Stimulated activated CD8-positive, alpha-beta memory T cell treated with anti-CD3 and anti-CD28 coated beads, Interleukin-15, amount 100 ng/mL, for 24 hours (primary cell): ENCODE measurements around the gene AGTRAP.

ENCODE experiments used
- DNase-seq: peaks from one replicate; pipeline ENCODE4 v3.0.0-alpha.2; 2020; ENCODE audit warnings: low read depth

Gene AGTRAP

DNA sequence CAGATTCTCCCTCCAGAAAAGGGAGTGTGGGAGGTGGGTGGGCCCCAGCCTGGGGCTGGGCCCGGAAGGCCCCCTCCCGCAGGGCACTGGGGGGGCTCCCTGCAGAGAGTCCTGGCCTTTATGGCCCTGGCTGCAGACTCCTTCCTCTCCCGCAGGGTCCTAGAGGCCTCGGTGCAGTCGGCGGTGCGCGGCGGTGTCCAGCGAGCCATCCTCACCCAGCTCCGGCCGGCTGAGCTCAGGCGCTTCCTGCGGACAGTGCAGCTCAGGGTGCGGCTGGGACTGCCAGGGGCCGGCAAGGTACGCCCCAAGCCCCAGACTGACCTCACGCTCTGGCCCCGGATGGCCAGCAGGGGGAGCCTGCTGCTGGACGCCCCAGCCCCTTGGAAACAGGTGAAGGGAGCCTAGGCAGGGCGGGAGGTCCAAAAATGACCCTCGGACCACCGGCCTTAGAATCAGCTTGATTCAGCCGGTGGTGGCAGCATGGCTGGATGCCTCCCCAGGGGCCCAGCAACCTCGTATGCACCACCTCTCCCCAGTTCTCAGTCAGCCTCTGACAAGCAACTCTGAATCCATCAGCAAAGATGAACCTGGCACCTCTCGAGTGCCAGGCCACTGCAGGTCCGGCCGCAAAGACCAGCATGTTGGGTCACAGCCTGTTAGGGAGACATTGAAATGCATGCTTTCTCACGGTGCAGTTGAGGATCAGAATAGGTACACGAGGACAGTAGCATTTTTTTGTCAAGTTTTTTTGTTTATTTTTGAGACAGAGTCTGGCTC, 49.2 kb downstream of the AGTRAP start:
- no peak for DNase-seq

DNA sequence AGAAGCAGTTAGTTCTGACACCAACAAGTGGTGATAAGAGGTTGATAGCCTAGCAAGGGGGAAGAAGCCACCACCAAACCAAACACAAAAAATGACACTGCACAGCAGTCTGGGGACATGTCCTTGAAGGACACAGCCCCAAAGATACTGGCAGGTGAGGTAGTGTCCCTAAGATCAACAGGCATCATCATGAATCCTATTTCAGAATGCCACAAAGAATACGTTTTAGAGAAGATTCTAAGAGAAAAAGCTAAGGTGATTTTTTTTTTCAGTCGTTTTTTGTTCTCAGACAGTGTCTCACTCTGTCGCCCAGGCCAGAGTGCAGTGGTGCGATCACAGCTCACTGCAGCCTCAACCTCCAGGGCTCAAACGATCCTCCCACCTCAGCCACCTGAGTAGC, 50.2 kb downstream of the AGTRAP start:
- no peak for DNase-seq

DNA sequence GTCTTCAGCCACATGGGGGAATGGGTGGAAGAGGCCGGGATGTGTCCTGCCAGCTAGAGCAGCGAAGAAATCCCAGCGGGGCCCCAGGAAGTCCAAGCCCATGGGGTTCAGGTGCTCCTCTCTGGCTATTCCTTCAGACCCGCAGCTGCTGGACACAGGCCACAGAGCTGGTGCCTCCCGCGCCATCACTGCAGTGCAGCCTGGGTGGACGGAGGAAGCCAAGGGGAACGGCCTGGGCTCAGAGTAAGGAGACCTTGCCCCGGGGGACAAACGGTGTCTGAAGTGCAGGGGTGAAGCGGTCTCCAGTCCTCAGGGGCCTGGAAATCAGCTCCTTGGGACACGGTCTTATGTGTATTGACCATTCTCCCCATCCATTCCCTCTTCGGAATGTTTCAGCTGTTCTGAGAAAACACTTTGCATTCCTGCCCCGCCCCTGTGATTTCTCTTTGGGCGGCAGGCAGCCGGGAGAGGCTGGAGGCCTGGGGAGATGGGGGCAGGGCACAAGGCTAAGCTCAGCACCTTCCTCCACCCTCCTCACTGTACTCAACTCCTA, 51.4 kb downstream of the AGTRAP start:
- DNase-seq = no peak

DNA sequence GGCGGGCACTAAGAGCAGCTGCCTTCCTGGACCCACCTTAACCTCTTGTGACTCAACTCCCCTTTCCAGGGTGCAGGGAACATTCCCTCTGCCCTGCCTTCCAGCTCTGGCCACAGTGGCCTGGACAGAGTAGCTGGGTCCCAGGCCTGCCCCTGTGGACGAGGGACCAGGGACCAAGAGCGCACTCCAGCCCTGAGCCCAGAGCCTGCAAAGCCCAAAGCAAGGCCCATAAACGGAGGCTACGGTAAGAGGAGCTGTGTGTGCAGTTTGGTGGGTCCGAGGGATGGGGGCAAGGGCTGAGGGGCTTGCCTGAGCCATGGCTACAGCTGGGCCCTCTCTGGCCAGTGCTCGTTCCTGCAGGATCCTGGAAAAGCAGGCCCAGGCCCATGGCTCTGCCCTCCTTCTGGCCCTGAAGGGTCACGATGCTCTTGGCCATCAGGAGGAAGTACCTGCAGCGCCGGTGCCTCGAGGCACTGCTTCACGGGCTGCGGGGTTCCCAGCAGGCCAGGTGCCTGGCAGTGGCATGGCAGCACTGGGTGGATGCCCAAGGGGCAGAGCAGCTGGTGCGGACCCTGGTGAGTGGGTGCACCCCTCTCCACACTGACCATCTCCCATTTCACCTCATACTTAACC, 52.0 kb downstream of the AGTRAP start:
- DNase-seq = no peak

DNA sequence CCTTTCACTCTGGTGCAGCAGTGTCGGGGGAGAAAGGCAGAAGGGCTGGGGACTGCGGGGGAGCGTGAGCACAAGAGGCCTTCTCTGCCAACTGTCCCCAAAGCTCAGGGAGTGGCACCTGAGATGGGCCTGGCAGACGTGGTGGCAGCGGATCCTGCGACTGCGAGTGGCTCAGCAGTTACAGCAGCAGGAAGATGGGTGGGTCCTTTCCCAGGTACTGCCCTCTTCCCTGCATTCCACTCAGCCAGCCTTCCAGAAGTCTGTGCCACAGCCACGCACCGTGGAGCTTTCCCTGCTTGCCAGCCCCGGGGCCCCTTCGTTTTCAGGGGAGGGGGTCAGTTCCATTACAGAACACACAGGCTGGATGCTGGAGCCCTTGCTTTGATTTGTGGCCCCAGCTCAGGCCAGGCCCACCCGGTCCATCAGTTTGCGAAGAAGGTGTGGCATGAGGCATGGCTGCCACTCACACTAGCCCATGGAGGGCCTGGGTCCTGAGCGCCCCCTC, 52.7 kb downstream of the AGTRAP start:
- DNase-seq = no peak

DNA sequence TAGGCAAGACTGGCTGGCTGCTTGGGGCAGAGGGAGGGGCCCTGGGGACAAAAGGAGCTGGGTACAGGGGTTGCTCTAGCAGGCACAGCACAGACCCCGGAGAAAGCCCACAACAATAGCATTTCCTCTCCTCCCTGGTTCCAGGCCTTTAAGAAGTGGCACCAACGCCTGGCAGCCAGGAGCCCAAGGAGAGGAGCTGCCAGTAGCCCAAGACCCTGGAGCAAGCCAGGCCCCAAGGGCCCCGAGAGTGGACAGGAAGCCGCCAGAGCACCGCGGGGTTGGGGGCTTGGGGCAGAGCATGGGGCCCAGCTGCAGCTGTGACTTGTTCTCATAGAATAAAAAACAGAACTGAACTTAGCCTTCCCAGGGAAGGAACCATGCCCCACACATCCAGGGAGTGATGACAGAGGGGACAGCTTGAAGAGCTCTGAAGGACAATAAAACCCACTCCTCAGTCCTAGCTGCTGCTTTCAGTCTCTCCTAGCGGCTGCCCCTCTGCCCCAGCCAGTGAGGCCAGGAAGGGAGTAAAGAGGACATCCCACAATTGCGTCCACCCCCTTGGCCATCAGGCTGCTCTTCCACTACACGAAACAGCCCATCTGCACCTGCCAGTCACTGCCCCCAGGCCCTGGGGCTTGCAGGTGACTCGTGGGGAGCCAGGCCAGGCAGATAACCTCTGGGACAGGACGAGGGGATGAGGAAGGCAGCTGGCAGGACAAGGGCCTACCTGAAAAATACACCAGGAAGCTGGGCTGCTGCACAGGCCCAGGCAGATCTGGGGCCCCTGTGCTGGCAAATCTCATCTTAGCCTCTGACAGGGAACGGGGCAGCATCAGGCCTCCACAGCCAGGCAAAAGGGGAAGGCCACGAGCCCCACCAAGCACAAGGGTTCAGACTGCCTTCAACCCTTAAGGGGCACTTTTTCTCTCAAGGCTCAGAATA, 53.5 kb downstream of the AGTRAP start:
- DNase-seq = no peak

DNA sequence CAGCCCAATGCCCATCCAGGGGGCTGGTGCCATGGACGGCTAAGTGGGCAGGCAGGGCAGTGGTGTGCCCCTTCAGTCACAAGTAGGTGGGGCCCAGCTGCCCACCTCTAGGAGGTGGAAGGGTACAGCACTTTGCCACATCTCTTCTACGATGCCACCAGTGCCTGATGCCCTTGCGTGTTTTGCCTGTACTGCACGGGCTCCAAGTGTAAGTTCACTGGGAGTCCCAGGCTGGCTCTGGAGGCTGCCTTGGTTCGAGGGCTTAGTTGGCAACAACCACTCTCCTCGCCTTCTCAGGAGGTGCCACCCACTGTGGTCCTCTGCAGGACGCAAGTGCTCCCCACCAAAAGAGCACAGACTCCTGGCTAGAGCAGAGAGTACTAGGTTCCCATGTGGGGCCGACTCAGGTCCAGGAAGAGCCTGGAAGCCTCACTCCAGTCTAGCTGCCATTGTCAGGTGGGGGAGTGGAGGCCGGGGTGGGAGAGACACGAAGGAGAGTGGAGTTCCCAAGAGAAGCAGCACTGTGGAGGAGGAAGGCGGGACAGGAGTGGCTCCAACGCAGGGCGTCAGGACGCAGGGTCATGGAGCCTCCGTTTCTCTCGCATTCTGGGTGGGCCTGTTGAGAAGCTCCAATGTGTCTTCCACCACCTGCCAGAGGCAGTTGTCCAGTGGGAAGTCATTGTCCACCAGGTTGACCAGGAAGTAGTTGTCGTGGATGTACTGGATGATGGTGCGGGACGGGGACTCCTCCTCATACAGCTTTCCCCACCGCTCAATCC, 54.4 kb downstream of the AGTRAP start:
- DNase-seq = no peak

DNA sequence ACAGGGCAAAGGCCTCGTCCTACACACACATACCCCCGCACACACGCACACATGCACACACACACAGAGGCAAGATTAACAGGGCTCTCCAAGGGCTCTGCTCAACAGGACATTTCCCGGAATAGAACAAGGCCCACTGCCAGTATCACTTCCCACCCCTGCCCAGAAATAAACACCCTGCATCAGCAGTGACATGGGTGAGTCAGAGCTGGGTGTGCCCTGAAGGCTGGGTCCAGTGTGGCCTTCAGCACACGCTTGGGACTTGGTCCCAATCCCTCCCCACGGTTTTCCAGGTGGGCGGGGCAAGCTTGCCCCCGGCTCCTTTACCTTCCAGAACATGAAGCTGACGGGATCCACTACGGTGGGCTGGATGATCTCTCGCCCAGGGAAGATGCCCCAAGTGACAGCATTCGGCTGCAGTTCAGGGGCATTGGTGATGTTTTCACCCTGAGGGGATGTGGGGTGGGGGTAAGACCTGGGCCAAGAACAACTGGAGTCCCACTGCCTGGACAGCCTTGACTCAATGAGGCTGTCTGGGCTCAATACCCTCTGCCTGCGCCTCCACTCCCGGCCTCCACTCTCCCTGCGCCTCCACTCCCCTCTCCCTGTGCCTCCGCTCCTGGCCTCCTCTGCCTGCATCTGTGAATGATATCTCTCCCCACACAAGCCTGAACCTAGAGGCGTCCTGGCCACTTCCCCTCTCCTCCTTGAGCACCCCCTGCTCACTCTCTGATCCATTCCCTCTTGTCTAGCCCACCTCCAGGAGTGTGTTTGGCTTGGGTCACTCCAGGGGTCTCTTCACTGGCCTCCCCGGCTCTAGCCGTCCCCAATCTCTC, 55.2 kb downstream of the AGTRAP start:
- no peak for DNase-seq

DNA sequence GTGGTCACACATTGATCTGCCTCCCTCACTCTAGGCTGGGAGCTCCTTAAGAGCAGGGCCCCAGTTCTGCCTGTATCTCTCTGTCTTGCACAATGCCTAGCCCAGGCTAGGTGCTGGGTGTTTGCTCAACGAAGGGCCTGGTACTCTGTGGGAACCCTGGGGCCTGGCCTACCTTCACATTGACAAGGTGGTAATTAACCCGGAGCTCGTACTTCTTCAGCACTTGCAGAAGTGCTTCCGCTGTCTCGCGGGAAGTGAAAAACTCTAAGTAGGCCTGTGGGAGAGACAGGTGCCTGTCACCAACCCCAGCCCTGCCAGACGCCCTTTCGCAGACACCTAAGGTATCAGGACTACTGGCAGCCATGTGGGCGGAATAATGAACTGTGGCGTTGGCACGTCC, 56.2 kb downstream of the AGTRAP start:
- DNase-seq = no peak

DNA sequence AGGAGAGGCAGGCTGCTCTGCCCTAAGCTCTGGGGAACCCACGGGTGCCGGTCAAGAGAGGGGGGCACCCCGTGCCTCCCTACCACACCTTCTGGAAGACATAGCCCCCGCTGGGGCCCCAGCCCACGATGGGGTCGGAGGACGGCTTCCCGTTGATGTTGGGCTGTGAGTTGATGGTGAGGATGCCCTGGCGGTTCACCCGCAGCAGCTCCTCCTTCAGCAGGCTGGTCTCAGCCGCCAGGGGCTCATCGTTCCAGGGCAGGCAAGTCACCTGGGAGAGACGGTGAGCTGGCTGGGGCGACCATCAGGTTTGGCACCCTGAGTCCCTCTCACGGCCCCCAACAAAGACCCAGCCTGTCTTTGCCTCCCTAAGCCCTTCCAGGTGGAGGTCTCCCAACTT, 57.9 kb downstream of the AGTRAP start:
- DNase-seq = no peak

DNA sequence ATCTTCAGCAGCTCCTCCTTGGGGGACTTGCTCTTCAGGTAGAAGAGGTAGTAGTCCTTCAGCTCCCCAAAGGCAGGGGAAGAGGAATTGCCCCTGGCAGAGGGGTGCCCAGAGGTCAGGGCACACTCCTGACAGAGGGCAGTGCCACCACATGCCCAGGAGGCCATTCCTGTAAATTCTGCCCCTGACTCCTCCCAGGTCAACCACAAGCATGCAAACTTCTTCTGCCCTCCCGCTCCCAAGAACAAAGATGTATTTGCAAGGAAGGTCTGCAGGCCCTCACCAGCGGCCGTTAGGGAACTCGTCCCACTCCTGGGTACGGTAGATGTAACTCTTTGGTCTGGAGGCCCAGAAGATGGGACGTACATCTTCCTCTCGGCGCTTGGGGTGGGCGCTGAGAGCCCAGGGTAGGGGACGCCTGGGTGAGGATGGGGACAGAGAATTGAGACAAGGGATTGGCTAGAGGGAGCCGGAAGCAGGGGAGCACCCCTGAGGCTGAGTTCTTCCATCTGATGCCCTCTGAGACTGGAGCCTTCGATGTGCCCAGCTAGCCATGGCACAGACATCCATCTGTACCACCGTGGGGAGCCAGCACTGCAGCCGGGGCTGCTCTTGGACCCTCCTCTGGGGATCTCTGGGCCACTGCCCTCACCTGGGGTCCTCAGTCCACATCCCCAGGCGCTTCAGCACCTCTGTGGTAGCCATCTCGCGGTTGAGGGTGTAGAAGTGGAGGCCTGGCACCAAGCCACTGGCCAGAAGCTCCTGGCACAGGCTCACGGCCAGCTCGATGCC, 58.7 kb downstream of the AGTRAP start:
- DNase-seq = no peak

DNA sequence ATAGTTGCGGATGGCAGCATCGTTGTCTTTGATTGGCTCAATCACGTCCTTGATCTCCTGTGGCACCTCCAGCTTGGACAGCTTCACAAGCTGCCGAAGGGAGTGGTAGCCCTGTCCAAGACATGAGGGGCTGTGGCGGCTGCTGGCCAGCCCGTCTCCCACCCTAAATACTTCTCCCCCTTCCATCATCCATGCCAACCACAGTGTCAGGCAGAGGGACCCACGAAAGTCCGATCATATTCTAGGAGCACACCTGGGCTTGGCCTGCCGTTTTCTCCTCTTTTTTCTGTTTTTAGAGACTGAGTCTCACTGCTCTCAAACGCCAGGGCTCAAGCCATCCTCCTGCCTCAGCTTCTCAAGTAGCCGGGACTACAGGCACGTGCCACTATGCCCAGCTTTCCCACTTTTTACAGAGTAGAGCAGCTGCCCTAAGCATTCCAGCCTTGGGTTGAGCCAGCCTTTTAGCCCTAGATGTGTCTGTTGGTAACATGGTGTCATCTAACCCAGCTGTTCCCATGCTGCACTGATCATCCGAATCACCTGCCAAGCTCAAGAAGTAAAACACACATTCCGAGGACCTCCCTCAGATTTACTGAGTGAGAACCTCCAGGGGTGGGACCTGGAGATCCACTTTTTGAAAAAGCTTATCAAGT, 59.4 kb downstream of the AGTRAP start:
- no peak for DNase-seq

DNA sequence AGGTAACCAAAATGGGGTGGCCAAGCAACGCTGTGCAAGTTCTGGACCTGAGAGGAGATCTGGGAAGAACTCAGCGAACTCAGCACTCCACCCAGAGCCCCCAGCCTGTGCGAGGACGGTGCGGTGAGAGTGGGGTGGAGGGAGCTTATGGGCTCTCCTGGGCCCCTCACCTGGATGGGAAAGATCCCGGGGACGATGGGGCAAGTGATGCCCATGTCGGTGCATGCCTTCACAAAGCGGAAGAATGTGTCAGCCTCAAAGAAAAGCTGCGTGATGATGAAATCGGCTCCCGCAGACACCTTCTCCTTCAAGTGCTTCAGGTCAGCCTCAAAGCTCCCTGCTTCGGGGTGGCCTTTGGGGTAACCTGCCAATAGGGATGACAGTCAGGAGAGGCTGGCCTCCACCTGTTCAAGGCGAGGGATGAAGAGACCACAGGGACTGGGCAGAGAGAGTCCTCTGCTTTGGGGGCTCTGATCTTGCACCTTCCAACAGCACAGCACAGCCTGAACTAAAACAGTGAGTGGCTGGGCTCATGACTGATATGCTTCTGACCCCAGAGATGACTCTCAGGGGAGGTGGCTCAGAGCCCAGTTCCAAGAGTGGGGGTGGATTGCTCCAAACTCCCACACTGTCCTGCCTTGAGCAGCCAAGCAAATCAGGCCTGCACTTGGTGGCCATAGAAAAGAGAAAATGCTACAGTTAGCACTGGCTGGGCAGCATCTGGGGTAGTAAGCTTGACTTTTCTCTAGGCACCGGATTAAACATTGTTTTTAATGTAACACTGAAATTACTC, 60.3 kb downstream of the AGTRAP start:
- no peak for DNase-seq

DNA sequence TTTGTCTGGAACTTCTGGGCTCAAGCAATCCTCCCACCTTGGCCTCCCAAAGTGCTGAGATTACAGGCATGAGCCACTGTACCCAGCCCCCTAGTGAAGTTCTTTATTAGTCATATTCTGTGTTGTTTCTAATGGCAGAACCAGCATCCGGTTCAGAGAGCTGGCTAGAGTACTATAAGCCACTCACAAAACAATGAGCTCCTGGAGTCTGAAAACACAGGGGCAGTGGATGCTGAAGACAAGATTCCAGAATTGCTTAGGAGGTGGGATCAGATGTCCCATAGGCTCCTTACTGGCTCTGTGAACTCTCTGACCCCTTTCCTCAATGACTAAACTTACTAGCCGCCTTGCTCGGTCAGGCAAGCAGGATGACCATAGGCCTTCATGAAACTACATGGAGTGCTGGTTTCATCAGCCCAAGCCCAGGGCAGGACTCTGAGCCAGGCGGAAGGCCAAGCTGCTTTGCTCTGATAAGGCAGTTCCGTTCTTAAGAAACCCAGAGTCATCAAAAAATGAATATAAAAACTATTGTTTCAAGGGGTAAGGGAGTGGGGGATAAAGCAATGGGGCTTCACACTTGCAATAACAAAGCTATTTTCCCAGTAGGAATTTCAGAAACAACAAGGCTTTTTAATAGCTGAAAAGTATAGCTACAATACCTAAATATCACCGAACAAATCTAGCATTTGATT, 61.7 kb downstream of the AGTRAP start:
- no peak for DNase-seq

DNA sequence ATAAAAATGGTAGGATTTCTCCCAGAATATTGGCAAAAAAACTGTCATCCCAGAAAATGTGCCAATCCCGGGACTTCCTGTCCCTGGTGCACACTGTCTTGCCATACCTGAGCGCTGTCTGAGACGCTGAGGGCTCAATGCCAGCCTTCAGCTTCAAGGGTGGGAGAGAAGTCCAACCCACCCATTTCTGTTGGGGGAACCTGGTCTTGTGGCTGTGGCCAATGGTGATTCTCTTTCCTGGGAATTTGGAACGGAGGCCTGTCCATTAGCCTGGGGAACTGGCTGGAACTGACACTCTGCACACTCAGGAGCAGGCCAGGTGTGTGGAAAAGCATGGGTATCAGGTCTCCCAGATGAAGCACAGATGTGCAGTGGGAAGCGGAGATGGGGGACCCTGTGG, 63.2 kb downstream of the AGTRAP start:
- no peak for DNase-seq

DNA sequence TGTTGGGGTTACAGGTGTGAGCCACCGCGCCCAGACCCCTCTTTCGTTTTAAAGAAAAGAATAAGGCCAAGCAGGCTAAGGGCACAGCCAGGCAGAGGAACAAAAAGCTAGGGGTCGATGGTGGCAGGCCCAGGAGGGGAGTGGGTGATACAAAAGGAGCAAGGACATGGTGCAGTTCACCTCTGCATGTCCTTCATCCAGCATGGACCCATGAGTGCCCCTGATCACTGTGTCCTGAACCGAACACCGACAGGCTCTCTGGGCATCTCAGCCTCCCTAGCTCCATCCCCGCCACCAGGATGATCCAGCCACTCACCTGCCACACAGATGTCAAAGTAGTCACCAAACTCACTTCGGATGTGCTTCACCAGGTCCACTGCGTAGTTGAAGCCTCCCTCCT, 64.0 kb downstream of the AGTRAP start:
- no peak for DNase-seq

DNA sequence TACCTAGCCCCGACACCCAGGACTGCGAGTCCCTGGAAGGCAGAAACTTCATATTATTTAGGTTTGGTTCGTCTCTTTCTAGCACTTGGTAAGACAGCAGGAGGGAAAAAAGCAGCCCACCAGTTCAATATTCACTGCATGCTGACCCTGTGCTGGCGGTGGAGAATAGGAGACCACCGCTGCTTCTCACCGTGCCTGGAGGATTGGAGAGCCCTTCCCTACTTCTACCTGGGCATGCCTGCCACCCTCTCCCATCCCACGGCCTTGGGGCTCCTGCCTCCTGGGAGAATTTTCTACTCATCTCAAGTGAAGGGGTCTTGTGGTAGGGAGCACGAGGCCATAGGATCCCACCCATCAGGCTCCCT, 64.4 kb downstream of the AGTRAP start:
- no peak for DNase-seq
